SK-N-SH (cell line): Measurements from ENCODE around the gene DPP10.

Source experiments
- CHD2 ChIP-seq: fragments of 150-350 bp; IDR thresholded peaks from 2 replicates; pipeline ENCODE4 v1.6.1; 2018; ENCODE audit warnings: low read length; ENCODE audit not compliant: partially characterized antibody
- CTCF ChIP-seq: fragments of 200-600 bp; sonication (generic); IDR thresholded peaks from 2 replicates; pipeline ENCODE4 v1.6.1; 2017; ENCODE audit warnings: antibody characterized with exemption, mild to moderate bottlenecking, moderate library complexity
- EP300 ChIP-seq, 2 experiments: IDR thresholded peaks; 2 replicates each; pipeline versions ENCODE4 v1.4.0 to v1.6.1; 2012; ENCODE audit warnings: borderline replicate concordance in 1 of 2, low read depth in 1 of 2, low read length in 1 of 2
- MAX ChIP-seq: IDR thresholded peaks from 2 replicates; pipeline ENCODE4 v1.4.0; 2012; ENCODE audit warnings: low read depth
- POLR2AphosphoS5 ChIP-seq: IDR thresholded peaks from 2 replicates; pipeline ENCODE4 v1.6.1; 2012; ENCODE audit warnings: low read depth, low read length
- RXRA ChIP-seq: IDR thresholded peaks from 2 replicates; pipeline ENCODE4 v1.4.0; 2012; ENCODE audit warnings: low read depth, mild to moderate bottlenecking, borderline replicate concordance
- TAF1 ChIP-seq: IDR thresholded peaks from 2 replicates; pipeline ENCODE4 v1.6.1; 2012; ENCODE audit warnings: low read depth, mild to moderate bottlenecking, low read length, moderate library complexity, borderline replicate concordance
- TCF12 ChIP-seq: IDR thresholded peaks from 2 replicates; pipeline ENCODE4 v1.4.0; 2012
- USF2 ChIP-seq: fragments of 150-350 bp; IDR thresholded peaks from 2 replicates; pipeline ENCODE4 v1.6.1; 2017; ENCODE audit warnings: antibody characterized with exemption, low read length, low read depth, borderline replicate concordance

GRCh38 chr2:114424699-114425098 is 17.7 kb upstream of the DPP10 start:
- no peak for TF ChIP-seq CTCF
- TF ChIP-seq EP300 (IDR thresholded peaks at IDR 0.05; ENCODE audit: borderline replicate concordance in 1 of 2, low read depth in 1 of 2, low read length in 1 of 2): no peak
- no peak for TF ChIP-seq CHD2
- no peak for TF ChIP-seq POLR2AphosphoS5
- TF ChIP-seq MAX: no peak
- no peak for TF ChIP-seq USF2
- TF ChIP-seq RXRA: no peak
- no peak for TF ChIP-seq TCF12
- no peak for TF ChIP-seq TAF1
